K562 (cell line): ENCODE measurements around the gene CTSZ. TPM values are rescaled to one million over a fixed set of nuclear protein-coding genes. Genes with fewer than 3 reads are reported as not detected.

Experiments used
- ATAC-seq: fragments of 200-7000 bp; cut with Tn5 transposase; 3 replicates; pipeline ENCODE4 v1.9.1; 2020; ENCODE audit warnings: moderate library complexity
- BruUV-seq: library from RNA; stranded (reverse); fragments of 400-500 nt; replicated peaks from 2 replicates; lab custom pipeline; 2021; lab: Mats Ljungman, UMichigan
- CTCF ChIA-PET: fragments of 300-600 bp; formaldehyde crosslinking; extraction: SDS; loops from one replicate; lab custom pipeline; 2021; ENCODE audit warnings: low intra/inter-chr PET ratio; lab: Yijun Ruan, JAX
- POLR2A ChIA-PET: fragments of 300-600, 350-650 bp; sonication (Branson Sonifier 250); formaldehyde crosslinking; extraction: SDS; loops from one replicate; lab custom pipeline; 2021; ENCODE audit warnings: antibody characterized with exemption, inconsistent platforms; lab: Yijun Ruan, JAX
- DNase-seq, 4 experiments: peaks; one replicate each; pipeline versions ENCODE4 v3.0.0 to v3.0.0-alpha.2; 2011 to 2018; ENCODE audit warnings: low spot score in 3 of 4, mixed read lengths in 3 of 4; ENCODE audit errors: extremely low read depth in 1 of 4
- FAIRE-seq: peaks from 2 replicates; lab custom pipeline; 2011; peaks lifted over from hg19 to GRCh38; lab: Jason Lieb, UNC
- H2AFZ ChIP-seq: 2 replicates; pipeline ENCODE4 v1.6.0; 2011; ENCODE audit warnings: low read depth, low read length, control low read depth, inconsistent platforms
- H3K27ac ChIP-seq: fragments of 200-600 bp; 3 replicates; pipeline ENCODE4 v1.8.0; 2011; ENCODE audit warnings: low read depth, mild to moderate bottlenecking, control low read depth, inconsistent platforms, low read length, moderate library complexity, mixed read lengths; ENCODE audit errors: extremely low read depth
- H3K27me3 ChIP-seq, 2 experiments: fragments of 300-600 bp in 1 of 2; 2 replicates in 1 of 2; 3 replicates in 1 of 2; pipeline versions ENCODE4 v1.6.0 to v1.8.0; 2011; ENCODE audit warnings: inconsistent platforms in 2 of 2, low read length in 2 of 2, mild to moderate bottlenecking in 1 of 2, mixed read lengths in 1 of 2, moderate library complexity in 1 of 2; ENCODE audit not compliant: control insufficient read depth in 2 of 2, insufficient read depth in 2 of 2
- H3K36me3 ChIP-seq: fragments of 300-600 bp; 3 replicates; pipeline ENCODE4 v1.8.0; 2011; ENCODE audit warnings: mild to moderate bottlenecking, low read length, inconsistent platforms; ENCODE audit not compliant: control insufficient read depth, insufficient read depth
- H3K4me1 ChIP-seq, 2 experiments: fragments of 200-600 bp in 1 of 2; replicated peaks in 1 of 2; 2 replicates in 1 of 2; 3 replicates in 1 of 2; pipeline versions ENCODE4 v1.5.1 to v1.8.0; 2011; ENCODE audit warnings: inconsistent platforms in 2 of 2, low read length in 2 of 2, mild to moderate bottlenecking in 1 of 2, mixed read lengths in 1 of 2, moderate library complexity in 1 of 2; ENCODE audit not compliant: control insufficient read depth in 2 of 2, insufficient read depth in 2 of 2
- H3K4me2 ChIP-seq: 2 replicates; pipeline ENCODE4 v1.6.1; 2011; ENCODE audit warnings: low read length, control low read depth, inconsistent platforms, mixed read lengths; ENCODE audit not compliant: insufficient read depth
- H3K4me3 ChIP-seq: fragments of 200-600 bp; sonication (generic), shearing (Covaris generic); 2 replicates; pipeline ENCODE4 v1.5.1; 2016; ENCODE audit warnings: control low read depth, inconsistent platforms
- H3K79me2 ChIP-seq: fragments of 200-600 bp; 3 replicates; pipeline ENCODE4 v1.8.0; 2011; ENCODE audit warnings: low read length, inconsistent platforms; ENCODE audit not compliant: control insufficient read depth, insufficient read depth
- H3K9ac ChIP-seq, 2 experiments: 2 replicates each; pipeline versions ENCODE4 v1.6.0 to v1.6.1; 2011; ENCODE audit warnings: low read depth in 2 of 2, low read length in 2 of 2, control low read depth in 1 of 2, inconsistent platforms in 1 of 2, mild to moderate bottlenecking in 1 of 2, mixed read lengths in 1 of 2; ENCODE audit not compliant: insufficient read depth in 1 of 2
- H3K9me1 ChIP-seq: one replicate; pipeline ENCODE4 v1.6.0; 2011; ENCODE audit warnings: inconsistent platforms, mild to moderate bottlenecking, low read length, moderate library complexity; ENCODE audit not compliant: control insufficient read depth, insufficient read depth
- H3K9me3 ChIP-seq: replicated peaks from 2 replicates; pipeline ENCODE4 v1.5.1; 2011; ENCODE audit warnings: low read depth, low read length, inconsistent platforms; ENCODE audit not compliant: control insufficient read depth, insufficient read depth
- H4K20me1 ChIP-seq: replicated peaks from 2 replicates; pipeline ENCODE4 v1.6.1; 2011; ENCODE audit warnings: low read length, inconsistent platforms, mixed read lengths; ENCODE audit not compliant: control insufficient read depth, insufficient read depth
- BRD4 ChIP-seq: fragments of 200-600 bp; sonication (generic); IDR thresholded peaks from 2 replicates; pipeline ENCODE4 v1.6.1; 2017; ENCODE audit warnings: inconsistent platforms
- E2F3 ChIP-seq: fragments of 250-450 bp; sonication (Bioruptor Pico); IDR thresholded peaks from 2 replicates; pipeline ENCODE4 v1.4.0; 2020; ENCODE audit warnings: mild to moderate bottlenecking
- ESRRB ChIP-seq: fragments of 250-450 bp; sonication (Bioruptor Pico); IDR thresholded peaks from 2 replicates; pipeline ENCODE4 v1.5.0; 2020; ENCODE audit warnings: mild to moderate bottlenecking, moderate library complexity, borderline replicate concordance
- JUND ChIP-seq, 2 experiments: IDR thresholded peaks; 2 replicates in 1 of 2; 3 replicates in 1 of 2; pipeline ENCODE4 v1.6.1; 2011; ENCODE audit warnings: borderline replicate concordance in 2 of 2, low read depth in 2 of 2, low read length in 2 of 2, improper control_type of control experiment in 1 of 2, missing biosample characterization in 1 of 2, missing genetic modification characterization in 1 of 2, missing genetic modification reagents in 1 of 2
- L3MBTL2 ChIP-seq: fragments of 450-650 bp; IDR thresholded peaks from 2 replicates; pipeline ENCODE4 v1.6.1; 2016; ENCODE audit warnings: mild to moderate bottlenecking, moderate library complexity
- MYC ChIP-seq, 2 experiments: fragments of 250-450 bp in 1 of 2; sonication (Bioruptor Pico) in 1 of 2; IDR thresholded peaks; 2 replicates each; pipeline versions ENCODE4 v1.5.1 to v1.6.1; 2012 to 2021; ENCODE audit warnings: low read depth in 2 of 2, borderline replicate concordance in 1 of 2, improper control_type of control experiment in 1 of 2, low read length in 1 of 2, mild to moderate bottlenecking in 1 of 2, moderate library complexity in 1 of 2
- NRF1 ChIP-seq, 2 experiments: fragments of 450-650 bp; IDR thresholded peaks in 1 of 2; conservative IDR thresholded peaks in 1 of 2; 2 replicates each; pipeline ENCODE4 v1.6.1; 2014; ENCODE audit warnings: mild to moderate bottlenecking in 2 of 2
- SMARCA4 ChIP-seq: fragments of 450-650 bp; IDR thresholded peaks from 2 replicates; pipeline ENCODE4 v1.6.1; 2016
- SMARCE1 ChIP-seq: fragments of 450-650 bp; IDR thresholded peaks from 2 replicates; pipeline ENCODE4 v1.7.1; 2016; ENCODE audit warnings: mild to moderate bottlenecking
- SPI1 ChIP-seq: IDR thresholded peaks from 2 replicates; pipeline ENCODE4 v1.6.1; 2011; ENCODE audit warnings: low read depth, low read length, control low read depth, borderline replicate concordance
- TEAD1 ChIP-seq, 2 experiments: fragments of 450-650 bp in 1 of 2; sonication (generic) in 1 of 2; formaldehyde crosslinking; IDR thresholded peaks; 2 replicates each; pipeline versions ENCODE4 v1.4.0 to v1.8.0; 2020 to 2022; ENCODE audit warnings: mild to moderate bottlenecking in 2 of 2, missing genetic modification reagents in 1 of 2
- ZC3H11A ChIP-seq: IDR thresholded peaks from 2 replicates; pipeline ENCODE4 v1.6.1; 2012; ENCODE audit warnings: low read depth, low read length, improper control_type of control experiment
- ZC3H4 ChIP-seq: sonication (generic); formaldehyde crosslinking; IDR thresholded peaks from 2 replicates; pipeline ENCODE4 v1.9.0; 2021; ENCODE audit warnings: missing genetic modification reagents, borderline replicate concordance
- ZNF561 ChIP-seq: fragments of 450-650 bp; formaldehyde crosslinking; conservative IDR thresholded peaks from 2 replicates; pipeline ENCODE4 v1.4.0; 2020; ENCODE audit warnings: mild to moderate bottlenecking, moderate library complexity
- ZNF75A ChIP-seq: fragments of 450-650 bp; formaldehyde crosslinking; IDR thresholded peaks from 2 replicates; pipeline ENCODE4 v1.4.0; 2020; ENCODE audit warnings: mild to moderate bottlenecking
- WGBS: fragments of 100-300 bp; shearing (Covaris generic); methylation state at CpG from one replicate; pipeline ENCODE4 v1.1.6; 2016; ENCODE audit warnings: low coverage, mixed read lengths; ENCODE audit not compliant: insufficient coverage; ENCODE audit errors: missing lambda C conversion rate; 5-methylcytosine and 5-hydroxymethylcytosine counted together
- in situ Hi-C: fragments of 300-500 bp; cut with MboI; formaldehyde crosslinking; loops from 4 replicates; pipeline ENCODE4 v1.15.0; 2018; ENCODE audit warnings: inconsistent platforms, mixed read lengths
- intact Hi-C: fragments of 100-400 bp; cut with micrococcal nuclease; formaldehyde crosslinking; loops from 2 replicates; pipeline ENCODE4 v1.14.2; 2022
- polyA plus RNA-seq, 8 experiments: library from polyadenylated mRNA; depleted of rRNA in 4 of 8; stranded (reverse) in 5 of 8; unstranded in 3 of 8; fragments of >200 nt; fragmentation: Nextera tagmentation in 2 of 8; fragmentation: Illumina TruSeq in 1 of 8; extraction: Ambion mirVana in 2 of 8; extraction: Trizol in 1 of 8; gene quantifications; 2 replicates each; pipeline versions ENCODE4 v1.2.1 to v1.2.3, GENCODE V29; 2011 to 2014; ENCODE audit warnings: inconsistent platforms in 1 of 8, missing spikeins in 1 of 8
- total RNA-seq, 7 experiments: library from RNA; depleted of rRNA in 6 of 7; stranded (reverse); fragments of >200 nt in 6 of 7; fragmentation: Illumina TruSeq in 2 of 7; extraction: Trizol in 2 of 7; gene quantifications; 2 replicates each; pipeline versions ENCODE4 v1.2.1 to v1.2.3, GENCODE V29; 2011 to 2021; ENCODE audit warnings: low replicate concordance in 1 of 7
- TF ChIP-seq, protein P1 (sequence below): fragments of 250-450 bp; sonication (Bioruptor Pico); IDR thresholded peaks from 2 replicates; pipeline ENCODE4 v1.5.0; 2020; ENCODE audit warnings: mild to moderate bottlenecking, borderline replicate concordance

The CTSZ gene
- total and polyA plus RNA-seq, 9 of the 15 experiments (the other 6 are each of a cell fraction or from before 2014, with no cell fraction given) = 1.6 to 143 (median 82.8) TPM

DNA sequence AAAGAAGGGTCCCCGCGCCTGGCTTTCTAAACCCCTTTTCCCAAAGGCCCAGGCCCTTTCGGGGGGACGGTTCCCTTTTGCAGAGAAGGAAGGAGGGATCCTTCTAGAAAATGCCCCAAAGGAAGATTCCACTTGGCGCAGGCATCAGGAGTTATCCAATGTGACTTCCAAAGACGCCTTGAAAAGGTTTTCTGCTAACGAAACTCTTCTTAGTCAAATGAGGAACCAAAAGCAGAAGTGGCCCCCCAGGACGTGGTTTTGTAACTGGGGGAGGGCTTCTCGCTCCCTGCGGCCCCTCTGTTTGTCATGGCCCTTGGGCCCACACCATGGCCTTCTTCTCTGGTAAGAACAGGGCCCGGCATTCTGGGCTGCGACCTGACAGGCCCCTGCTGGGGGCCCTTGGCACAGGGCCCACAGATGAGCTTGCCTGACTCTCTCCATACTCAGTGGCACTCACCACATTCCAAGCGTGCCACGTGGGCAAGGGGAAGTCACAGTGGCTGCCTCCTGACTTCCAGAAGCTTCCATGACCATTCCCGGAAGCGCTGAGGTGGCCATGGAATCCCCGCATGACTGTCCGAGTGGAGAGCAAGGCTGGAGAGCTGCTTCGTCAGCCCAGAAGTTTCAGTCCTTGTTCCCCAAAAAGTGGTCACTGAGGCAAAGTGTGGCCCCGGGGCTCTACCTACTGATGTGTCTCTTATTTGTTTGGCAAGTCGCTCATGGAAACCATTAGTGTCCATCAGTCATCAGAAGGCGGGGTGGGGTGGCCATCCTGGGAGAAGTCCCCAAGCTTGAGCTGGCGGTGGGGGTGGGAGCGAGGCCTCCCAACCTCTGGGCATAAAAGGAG is 834 bp upstream of the CTSZ start:
- ChIA-PET CTCF (no interaction called here), POLR2A (interaction anchor here (1.0 to 4.4 kb wide), 7 partner anchors 9 to 25 kb away, joined by 3 to 25 read pairs (median 6); partner anchors contain the start of genes ATP5F1E and TUBB1)
- TSS peak; percentile 85 for BruUV-seq
- peak in 3 of 4 experiments; percentile 39 to 55 (median 53) for DNase-seq
- Histone ChIP-seq H3K4me2 (peak overlapping the region; percentile 87), H3K9ac (peak overlapping the region; percentile 91 to 99), H3K4me3 (peak overlapping the region; percentile 66), H3K79me2 (peaks cover 41% of the 10 kb centered on the region), H2AFZ (peak overlapping the region; percentile 66), H3K36me3 (peaks cover 28% of the 10 kb centered on the region; the same call in 2 of the 3 replicates), H3K4me1 (peaks cover 59 to 89% of the 10 kb centered on the region in 2 experiments), H3K9me3 (no peaks in the 10 kb centered on the region), H3K27ac (peak overlapping the region; percentile 90), H4K20me1 (no peaks in the 10 kb centered on the region; the same call in 1 of the 2 replicates), H3K27me3 (no peaks in the 10 kb centered on the region), H3K9me1 (peaks cover 6% of the 10 kb centered on the region)
- ATAC-seq = peak; percentile 2; the same call in 1 of the 3 replicates
- in situ Hi-C loops (no loop called here), intact Hi-C loops (no loop called here)
- no peak for FAIRE-seq
- WGBS = 42% methylated on average over 22 of the region's 24 CpGs
- TF ChIP-seq JUND (IDR thresholded peaks at IDR 0.05; ENCODE audit: borderline replicate concordance, low read depth, low read length) = no peak
- TF ChIP-seq JUND (tag; IDR thresholded peaks at IDR 0.05; ENCODE audit: borderline replicate concordance, low read depth, low read length) = no peak
- peak in 1 of 2 experiments; percentile 46; a peak in 1 of 4 replicates for TF ChIP-seq TEAD1 (CRISPR knock-in tag; IDR thresholded peaks at IDR 0.05)
- TF ChIP-seq ZNF561 (CRISPR knock-in tag) = no peak
- TF ChIP-seq, protein P1, sequence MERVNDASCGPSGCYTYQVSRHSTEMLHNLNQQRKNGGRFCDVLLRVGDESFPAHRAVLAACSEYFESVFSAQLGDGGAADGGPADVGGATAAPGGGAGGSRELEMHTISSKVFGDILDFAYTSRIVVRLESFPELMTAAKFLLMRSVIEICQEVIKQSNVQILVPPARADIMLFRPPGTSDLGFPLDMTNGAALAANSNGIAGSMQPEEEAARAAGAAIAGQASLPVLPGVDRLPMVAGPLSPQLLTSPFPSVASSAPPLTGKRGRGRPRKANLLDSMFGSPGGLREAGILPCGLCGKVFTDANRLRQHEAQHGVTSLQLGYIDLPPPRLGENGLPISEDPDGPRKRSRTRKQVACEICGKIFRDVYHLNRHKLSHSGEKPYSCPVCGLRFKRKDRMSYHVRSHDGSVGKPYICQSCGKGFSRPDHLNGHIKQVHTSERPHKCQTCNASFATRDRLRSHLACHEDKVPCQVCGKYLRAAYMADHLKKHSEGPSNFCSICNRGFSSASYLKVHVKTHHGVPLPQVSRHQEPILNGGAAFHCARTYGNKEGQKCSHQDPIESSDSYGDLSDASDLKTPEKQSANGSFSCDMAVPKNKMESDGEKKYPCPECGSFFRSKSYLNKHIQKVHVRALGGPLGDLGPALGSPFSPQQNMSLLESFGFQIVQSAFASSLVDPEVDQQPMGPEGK = peak; percentile 71; the same call in 1 of the 2 replicates
- 0 out of 2 replicates have a peak, but pooled peaks have one; percentile 60 for TF ChIP-seq ZC3H4 (CRISPR knock-in tag)
- 0 out of 2 replicates have a peak, but pooled peaks have one; percentile 11 for TF ChIP-seq L3MBTL2
- TF ChIP-seq SPI1 = peak; percentile 98
- TF ChIP-seq NRF1 (conservative IDR thresholded peaks at IDR 0.05 in 1 of 2, IDR thresholded peaks at IDR 0.05 in 1 of 2) = no peak
- TF ChIP-seq ZC3H11A = no peak
- no peak for TF ChIP-seq ESRRB (CRISPR knock-in tag)
- peak; percentile 10; the same call in 1 of the 2 replicates for TF ChIP-seq E2F3 (CRISPR knock-in tag)
- peak; percentile 60; the same call in 1 of the 2 replicates for TF ChIP-seq SMARCA4
- no peak for TF ChIP-seq BRD4
- peak; percentile 66; the same call in 1 of the 2 replicates for TF ChIP-seq SMARCE1
- no peak for TF ChIP-seq ZNF75A (CRISPR knock-in tag)
- TF ChIP-seq MYC (IDR thresholded peaks at IDR 0.05; ENCODE audit: low read depth, low read length) = 0 out of 2 replicates have a peak, but pooled peaks have one; percentile 32
- TF ChIP-seq MYC (CRISPR knock-in tag; IDR thresholded peaks at IDR 0.05; ENCODE audit: borderline replicate concordance, low read depth) = no peak
